ENCODE results near the gene ZNF362.

GRCh38 chr1:33271666-33272505 lies 15.6 kb downstream of the ZNF362 start:
- TF ChIP-seq CTCF (IDR thresholded peaks at IDR 0.05) (no peak), POLR2A (IDR thresholded peaks at IDR 0.05) (no peak)

Data from thyroid gland (tissue), 4 donors.